ENCODE results near the gene OR2A7.
"Not testable (repeated sequence)": the region's sequence is repeated elsewhere in the genome, so short reads cannot be mapped to it uniquely, and the experiment has no call there.

DNA sequence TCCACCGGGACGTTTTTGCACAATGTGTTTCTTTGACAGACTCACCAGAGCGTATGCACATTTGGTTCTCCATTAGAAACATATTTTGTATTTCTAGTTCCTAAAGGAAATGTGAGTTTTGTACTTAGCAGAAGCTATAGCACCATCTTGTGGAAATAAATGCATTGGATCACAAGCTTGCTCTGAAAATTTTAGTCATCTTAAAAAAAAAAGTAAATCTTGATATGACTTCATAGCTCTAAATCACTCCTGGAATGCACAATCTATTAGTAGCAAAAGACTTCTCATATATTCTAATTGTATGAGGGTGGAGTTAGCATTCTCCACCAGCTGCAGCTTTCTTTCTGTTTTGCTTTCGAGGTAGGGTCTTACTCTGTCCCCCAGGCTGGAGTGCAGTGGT, 45.4 kb downstream of the OR2A7 start:
- not testable (repeated sequence) for TF ChIP-seq POLR2A (IDR thresholded peaks at IDR 0.05; ENCODE audit: low read depth); POLR2AphosphoS5 (IDR thresholded peaks at IDR 0.05); EP300 (IDR thresholded peaks at IDR 0.05)
- TF ChIP-seq, protein P1, sequence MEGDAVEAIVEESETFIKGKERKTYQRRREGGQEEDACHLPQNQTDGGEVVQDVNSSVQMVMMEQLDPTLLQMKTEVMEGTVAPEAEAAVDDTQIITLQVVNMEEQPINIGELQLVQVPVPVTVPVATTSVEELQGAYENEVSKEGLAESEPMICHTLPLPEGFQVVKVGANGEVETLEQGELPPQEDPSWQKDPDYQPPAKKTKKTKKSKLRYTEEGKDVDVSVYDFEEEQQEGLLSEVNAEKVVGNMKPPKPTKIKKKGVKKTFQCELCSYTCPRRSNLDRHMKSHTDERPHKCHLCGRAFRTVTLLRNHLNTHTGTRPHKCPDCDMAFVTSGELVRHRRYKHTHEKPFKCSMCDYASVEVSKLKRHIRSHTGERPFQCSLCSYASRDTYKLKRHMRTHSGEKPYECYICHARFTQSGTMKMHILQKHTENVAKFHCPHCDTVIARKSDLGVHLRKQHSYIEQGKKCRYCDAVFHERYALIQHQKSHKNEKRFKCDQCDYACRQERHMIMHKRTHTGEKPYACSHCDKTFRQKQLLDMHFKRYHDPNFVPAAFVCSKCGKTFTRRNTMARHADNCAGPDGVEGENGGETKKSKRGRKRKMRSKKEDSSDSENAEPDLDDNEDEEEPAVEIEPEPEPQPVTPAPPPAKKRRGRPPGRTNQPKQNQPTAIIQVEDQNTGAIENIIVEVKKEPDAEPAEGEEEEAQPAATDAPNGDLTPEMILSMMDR (IDR thresholded peaks at IDR 0.05) = not testable (repeated sequence)

Data from esophagus muscularis mucosa (tissue), 4 donors.